ENCODE data around the gene VAV3. TPM values are rescaled to one million over a fixed set of nuclear protein-coding genes. Genes with fewer than 3 reads are reported as not detected.

Gene VAV3
- total and polyA plus RNA-seq, 2 of the 8 experiments (the other 6 are each of a cell fraction or from before 2014, with no cell fraction given), result 2.9 to 7.9 TPM

DNA sequence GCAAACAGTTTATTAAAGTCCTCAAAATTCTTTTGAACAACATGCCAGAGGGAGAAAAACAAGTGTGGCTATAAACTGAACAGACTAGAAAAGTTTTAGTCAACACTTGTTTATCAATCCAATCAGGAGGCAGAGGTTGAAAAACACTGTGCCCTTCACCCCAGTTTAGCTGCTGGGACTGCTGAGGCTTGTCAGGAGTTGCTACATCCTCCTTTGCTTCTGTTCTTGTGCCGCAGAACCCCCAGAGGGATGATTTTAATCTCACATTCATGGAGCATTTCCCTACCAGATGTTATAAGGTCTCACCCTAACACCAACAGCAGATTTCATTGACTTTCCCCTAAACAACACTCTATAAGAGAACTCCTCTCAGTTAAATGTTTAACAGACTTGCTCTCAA lies 321.2 kb downstream of the VAV3 start (continued):
- TF ChIP-seq SIRT6 (IDR thresholded peaks at IDR 0.05; ENCODE audit: low read length) (no peak), SRF (IDR thresholded peaks at IDR 0.05; ENCODE audit: low read depth, low read length) (no peak), SIN3A (conservative IDR thresholded peaks at IDR 0.05 in 1 of 2, IDR thresholded peaks at IDR 0.05 in 1 of 2; ENCODE audit: low read depth in 1 of 2, low read length in 2 of 2) (no peak), CHD2 (IDR thresholded peaks at IDR 0.05; ENCODE audit: low read length) (no peak), SP2 (IDR thresholded peaks at IDR 0.05; ENCODE audit: low read length) (no peak), SP4 (IDR thresholded peaks at IDR 0.05; ENCODE audit: low read length) (no peak), KDM4A (IDR thresholded peaks at IDR 0.05; ENCODE audit: low read depth, low read length, severe bottlenecking) (no peak), POLR2AphosphoS5 (IDR thresholded peaks at IDR 0.05; ENCODE audit: low read depth, low read length) (no peak)
